Measurements from ENCODE around the gene ATP8A2.

ATP8A2 gene

GRCh38 chr13:25904830-25905229 is 533.1 kb downstream of the ATP8A2 start:
- TF ChIP-seq, protein P1, sequence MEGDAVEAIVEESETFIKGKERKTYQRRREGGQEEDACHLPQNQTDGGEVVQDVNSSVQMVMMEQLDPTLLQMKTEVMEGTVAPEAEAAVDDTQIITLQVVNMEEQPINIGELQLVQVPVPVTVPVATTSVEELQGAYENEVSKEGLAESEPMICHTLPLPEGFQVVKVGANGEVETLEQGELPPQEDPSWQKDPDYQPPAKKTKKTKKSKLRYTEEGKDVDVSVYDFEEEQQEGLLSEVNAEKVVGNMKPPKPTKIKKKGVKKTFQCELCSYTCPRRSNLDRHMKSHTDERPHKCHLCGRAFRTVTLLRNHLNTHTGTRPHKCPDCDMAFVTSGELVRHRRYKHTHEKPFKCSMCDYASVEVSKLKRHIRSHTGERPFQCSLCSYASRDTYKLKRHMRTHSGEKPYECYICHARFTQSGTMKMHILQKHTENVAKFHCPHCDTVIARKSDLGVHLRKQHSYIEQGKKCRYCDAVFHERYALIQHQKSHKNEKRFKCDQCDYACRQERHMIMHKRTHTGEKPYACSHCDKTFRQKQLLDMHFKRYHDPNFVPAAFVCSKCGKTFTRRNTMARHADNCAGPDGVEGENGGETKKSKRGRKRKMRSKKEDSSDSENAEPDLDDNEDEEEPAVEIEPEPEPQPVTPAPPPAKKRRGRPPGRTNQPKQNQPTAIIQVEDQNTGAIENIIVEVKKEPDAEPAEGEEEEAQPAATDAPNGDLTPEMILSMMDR (IDR thresholded peaks at IDR 0.05; ENCODE audit: insufficient read depth, low read depth, low read length, missing control alignments), result no peak
- DNase-seq (ENCODE audit: low read depth), result no peak
- H3K4me3 ChIP-seq (ENCODE audit: low read length), result no peak overlapping the region

DNA sequence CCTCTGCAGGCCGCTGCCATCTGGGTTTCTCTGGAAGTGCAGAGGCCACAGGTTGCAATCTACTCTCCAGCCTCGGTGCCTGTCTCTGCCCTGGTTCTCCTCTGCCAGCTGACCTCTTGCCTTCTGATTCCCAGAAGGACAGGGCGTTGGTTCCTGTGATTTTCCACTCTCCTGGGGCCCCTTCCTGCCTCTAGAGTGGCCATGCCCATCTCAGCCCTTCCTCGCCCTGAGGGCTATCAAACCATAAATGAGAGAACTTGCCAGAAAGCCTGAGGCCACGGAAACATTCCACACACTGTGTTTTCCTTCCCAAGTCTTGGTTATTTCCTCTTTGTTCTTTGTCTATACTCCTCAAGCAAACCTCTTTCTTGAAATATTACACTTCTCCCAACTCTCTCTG is 533.8 kb downstream of the ATP8A2 start:
- no peak overlapping the region for H3K4me3 ChIP-seq (ENCODE audit: low read length)
- no peak for DNase-seq (ENCODE audit: low read depth)
- TF ChIP-seq, protein P1 (IDR thresholded peaks at IDR 0.05; ENCODE audit: insufficient read depth, low read depth, low read length, missing control alignments), result no peak

GRCh38 chr13:25906191-25906661 is 534.5 kb downstream of the ATP8A2 start:
- TF ChIP-seq, protein P1 (IDR thresholded peaks at IDR 0.05; ENCODE audit: insufficient read depth, low read depth, low read length, missing control alignments), result no peak
- no peak overlapping the region for H3K4me3 ChIP-seq (ENCODE audit: low read length)
- DNase-seq (ENCODE audit: low read depth), result no peak

DNA sequence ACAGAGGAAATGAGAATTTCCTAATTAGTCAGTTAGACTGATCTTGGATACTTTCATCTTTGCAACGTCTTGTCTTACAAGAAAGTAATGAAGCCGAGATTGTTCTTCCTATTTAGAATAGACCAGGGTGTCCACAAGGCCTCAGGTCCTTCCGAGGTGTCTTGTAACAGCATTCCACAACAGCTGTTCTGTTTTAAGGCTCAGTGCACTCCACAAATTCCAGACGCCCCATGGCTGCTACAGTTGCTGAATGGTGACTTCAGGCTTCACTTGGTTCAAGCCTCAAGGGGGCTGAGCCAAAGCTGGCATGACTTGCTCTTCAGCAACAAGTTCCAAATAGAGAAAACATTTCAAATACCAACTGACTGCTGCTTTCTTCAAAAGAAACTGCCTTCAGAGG is 536.6 kb downstream of the ATP8A2 start:
- H3K4me3 ChIP-seq (ENCODE audit: low read length), result no peak overlapping the region
- DNase-seq (ENCODE audit: low read depth), result no peak
- TF ChIP-seq, protein P1 (IDR thresholded peaks at IDR 0.05; ENCODE audit: insufficient read depth, low read depth, low read length, missing control alignments), result no peak

DNA sequence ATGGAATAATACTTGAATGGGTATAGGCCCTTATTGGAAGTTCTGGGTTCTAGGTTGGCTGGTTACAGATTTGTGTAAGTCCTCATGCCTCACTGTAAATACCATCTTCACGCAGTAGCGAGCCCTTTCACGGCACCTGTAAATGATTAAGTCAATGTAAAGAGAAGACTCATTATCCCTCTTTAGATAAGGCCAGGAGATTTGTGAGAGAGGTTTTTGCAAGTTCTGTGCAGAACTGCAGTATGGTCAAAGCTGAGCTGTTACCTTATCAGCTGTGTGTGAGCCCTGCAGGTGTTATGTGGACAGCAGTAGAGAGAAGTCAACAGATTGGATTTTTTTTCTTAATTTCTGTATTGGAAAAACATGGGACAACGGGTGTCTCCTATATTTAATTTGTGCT is 538.5 kb downstream of the ATP8A2 start:
- no peak overlapping the region for H3K4me3 ChIP-seq (ENCODE audit: low read length)
- no peak for DNase-seq (ENCODE audit: low read depth)
- TF ChIP-seq, protein P1 (IDR thresholded peaks at IDR 0.05; ENCODE audit: insufficient read depth, low read depth, low read length, missing control alignments), result no peak

- TF ChIP-seq, protein P1 (IDR thresholded peaks at IDR 0.05; ENCODE audit: insufficient read depth, low read depth, low read length, missing control alignments), result no peak
- DNase-seq (ENCODE audit: low read depth), result no peak
- no peak overlapping the region for H3K4me3 ChIP-seq (ENCODE audit: low read length)
These were observed 539.2 kb downstream of the ATP8A2 start for GRCh38 chr13:25910991-25911419.

DNA sequence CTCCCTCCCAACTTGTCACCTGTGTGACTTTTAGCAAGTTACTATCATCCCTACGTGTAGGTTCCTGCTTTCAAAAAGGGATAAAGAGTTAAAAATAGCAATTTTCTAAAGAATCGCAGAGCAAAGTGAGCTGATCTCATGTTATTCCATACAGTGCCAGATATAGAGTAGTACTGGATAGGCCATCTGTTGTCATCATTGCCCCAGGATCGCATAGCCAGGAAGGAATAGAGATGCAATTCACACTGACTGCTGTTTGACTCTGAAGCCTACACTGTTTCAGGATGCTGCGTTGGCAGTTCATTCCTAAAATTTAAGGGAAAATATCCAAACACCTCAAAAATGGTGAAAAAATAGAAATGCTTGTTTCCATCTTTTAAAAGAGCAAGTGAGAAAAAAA is 541.2 kb downstream of the ATP8A2 start:
- no peak overlapping the region for H3K4me3 ChIP-seq (ENCODE audit: low read length)
- no peak for DNase-seq (ENCODE audit: low read depth)

More for the DNA sequence above, 541.2 kb downstream of the ATP8A2 start:
- TF ChIP-seq, protein P1 (IDR thresholded peaks at IDR 0.05; ENCODE audit: insufficient read depth, low read depth, low read length, missing control alignments), result no peak
